ENCODE data around the gene SF3B2. TPM values are rescaled to one million over a fixed set of nuclear protein-coding genes. Genes with fewer than 3 reads are reported as not detected.

The SF3B2 gene
- total and polyA plus RNA-seq, 2 donors (not counting 1 experiment from before 2014, with no cell fraction given), result 139 to 205 TPM

GRCh38 chr11:66069715-66070603 is 17.8 kb downstream of the SF3B2 start, which contains the start of gene PACS1:
Gene PACS1 (plus strand): TSS chr11:66070272. CDS start chr11:66070487, 215 bp downstream.
- H3K4me1 Mint-ChIP-seq, result peaks cover 66% of the 10 kb centered on the region
- no peaks in the 10 kb centered on the region for H3K27me3 Mint-ChIP-seq
- peaks cover 49% of the 10 kb centered on the region for H3K79me2 ChIP-seq (ENCODE audit: control insufficient read depth, insufficient read depth, low read length)
- no peaks in the 10 kb centered on the region for H3K27me3 ChIP-seq (replicated peaks in 1 of 4; ENCODE audit: control extremely low read depth in 1 of 4, control insufficient read depth in 3 of 4, insufficient read depth in 4 of 4, low read length in 3 of 4)
- no peak for TF ChIP-seq CTCF (IDR thresholded peaks at IDR 0.05)
- no peak for TF ChIP-seq EZH2 (IDR thresholded peaks at IDR 0.05; ENCODE audit: borderline replicate concordance, insufficient read depth, low read depth, low read length, poor library complexity, severe bottlenecking)
- ChIA-PET POLR2A (interaction anchor here (0.5 to 3.3 kb wide), 16 partner anchors 11 to 1084 kb away, joined by 3 to 23 read pairs (median 4); partner anchors contain the start of gene SF3B2), CTCF (interaction anchor here (0.9 to 7.4 kb wide), 21 partner anchors 9 to 196 kb away, joined by 3 to 98 read pairs (median 11); partner anchors contain the start of gene SF3B2)
- peak within 1 kb of the TSS; percentile 99 for H3K27ac Mint-ChIP-seq
- H3K9me3 Mint-ChIP-seq (ENCODE audit: insufficient read depth), result no peaks in the 10 kb centered on the region
- no peaks in the 10 kb centered on the region for H3K9me3 ChIP-seq (ENCODE audit: control extremely low read depth in 1 of 3, control insufficient read depth in 2 of 3, insufficient read depth in 1 of 3, low read length in 2 of 3)
- peak within 1 kb of the TSS; percentile 66 to 92 (median 76) for H3K4me3 ChIP-seq (ENCODE audit: control extremely low read depth in 1 of 5, extremely low read depth in 1 of 5, insufficient read depth in 1 of 5, low read depth in 2 of 5, low read length in 4 of 5)
- ATAC-seq (ENCODE audit: low read depth) (peak; percentile 74), DNase-seq (peak; percentile 90)
- peak within 1 kb of the TSS; percentile 78 for H2AFZ ChIP-seq (ENCODE audit: insufficient read depth, low read depth, low read length, poor library complexity, severe bottlenecking)
- peak within 1 kb of the TSS; percentile 91 for H3K4me2 ChIP-seq (replicated peaks; ENCODE audit: low read depth, low read length, poor library complexity, severe bottlenecking)
- H3K4me3 Mint-ChIP-seq, result peak within 1 kb of the TSS; percentile 94
- WGBS (ENCODE audit: insufficient coverage), result under 1% methylated on average over 120 of the region's 120 CpGs
- H3K27ac ChIP-seq (ENCODE audit: low read length in 2 of 2), result peak within 1 kb of the TSS; percentile 69 to 76
- intact Hi-C loops (cut with micrococcal nuclease), result loop anchor here (1.0 to 2.0 kb wide), 5 partner anchors 11 to 64 kb away; partner anchors contain the start of gene SF3B2
- peaks cover 0 to 53% of the 10 kb centered on the region in 2 experiments for H3K36me3 ChIP-seq (replicated peaks in 1 of 2; ENCODE audit: control extremely low read depth in 1 of 2, control insufficient read depth in 1 of 2, extremely low read depth in 1 of 2, insufficient read depth in 2 of 2, low read length in 1 of 2)
- peak within 1 kb of the TSS; percentile 85 for H3K9ac ChIP-seq (ENCODE audit: low read length)
- H3K4me1 ChIP-seq (ENCODE audit: control insufficient read depth in 2 of 2, insufficient read depth in 2 of 2, low read length in 2 of 2), result peaks cover 50 to 51% of the 10 kb centered on the region in 2 donors
- peaks cover 42% of the 10 kb centered on the region for H4K20me1 ChIP-seq (ENCODE audit: control insufficient read depth, insufficient read depth, low read length, poor library complexity, severe bottlenecking)
